Neural cell (in vitro differentiated cells): Measurements from ENCODE around the gene PDCD7. TPM values are rescaled to one million over a fixed set of nuclear protein-coding genes. Genes with fewer than 3 reads are reported as not detected.

Experiments used
- H2AFZ ChIP-seq: fragments of 200-600, 300-800 bp; sonication (generic), shearing (Covaris generic); 2 replicates; pipeline ENCODE4 v1.6.0; 2014; ENCODE audit warnings: low read depth, mild to moderate bottlenecking, antibody characterized with exemption, low read length, moderate library complexity
- H3F3A ChIP-seq: fragments of 200-600 bp; shearing (Covaris generic); 2 replicates; pipeline ENCODE4 v1.6.1; 2016; ENCODE audit warnings: mild to moderate bottlenecking, moderate library complexity, mixed read lengths, antibody characterized with exemption, low read length; ENCODE audit not compliant: insufficient read depth, poor library complexity, severe bottlenecking
- H3K27ac ChIP-seq: fragments of 200-600, 300-800 bp; sonication (generic), shearing (Covaris generic); 2 replicates; pipeline ENCODE4 v1.5.1; 2014; ENCODE audit warnings: mild to moderate bottlenecking, low read length, moderate library complexity
- H3K27me3 ChIP-seq: fragments of 300-800, 200-600 bp; sonication (generic), shearing (Covaris generic); 2 replicates; pipeline ENCODE4 v1.6.0; 2014; ENCODE audit warnings: mild to moderate bottlenecking, low read depth, low read length, moderate library complexity; ENCODE audit not compliant: insufficient read depth
- H3K36me3 ChIP-seq: fragments of 300-800, 200-600 bp; sonication (generic), shearing (Covaris generic); 2 replicates; pipeline ENCODE4 v1.5.1; 2014; ENCODE audit warnings: mild to moderate bottlenecking, antibody characterized with exemption, low read length, moderate library complexity; ENCODE audit not compliant: insufficient read depth
- H3K4me2 ChIP-seq: fragments of 300-800, 200-600 bp; sonication (generic), shearing (Covaris generic); 2 replicates; pipeline ENCODE4 v1.6.0; 2014; ENCODE audit warnings: mild to moderate bottlenecking, low read length
- H3K4me3 ChIP-seq: fragments of 300-800, 200-600 bp; sonication (generic), shearing (Covaris generic); 2 replicates; pipeline ENCODE4 v1.5.1; 2014; ENCODE audit warnings: mild to moderate bottlenecking, low read length, moderate library complexity
- H3K79me2 ChIP-seq: fragments of 200-600 bp; shearing (Covaris generic); replicated peaks from 2 replicates; pipeline ENCODE4 v1.6.0; 2014; ENCODE audit warnings: mild to moderate bottlenecking, low read length, moderate library complexity; ENCODE audit not compliant: insufficient read depth
- H3K9ac ChIP-seq: fragments of 300-800, 200-600 bp; sonication (generic), shearing (Covaris generic); 2 replicates; pipeline ENCODE4 v1.6.1; 2016; ENCODE audit warnings: mild to moderate bottlenecking, low read length, mixed read lengths
- H3K9me2 ChIP-seq: fragments of 200-600 bp; shearing (Covaris generic); 2 replicates; pipeline ENCODE4 v1.6.1; 2016; ENCODE audit warnings: mild to moderate bottlenecking, low read length, mixed read lengths; ENCODE audit not compliant: insufficient read depth
- H3K9me3 ChIP-seq: fragments of 200-600, 300-800 bp; sonication (generic), shearing (Covaris generic); 2 replicates; pipeline ENCODE4 v1.6.1; 2016; ENCODE audit warnings: mild to moderate bottlenecking, mixed run types, low read length, moderate library complexity, mixed read lengths
- H4K20me1 ChIP-seq: fragments of 200-600 bp; shearing (Covaris generic); 2 replicates; pipeline ENCODE4 v1.6.1; 2016; ENCODE audit warnings: mild to moderate bottlenecking, mixed run types; ENCODE audit not compliant: insufficient read depth
- EP300 ChIP-seq: fragments of 450-650 bp; conservative IDR thresholded peaks from 2 replicates; pipeline ENCODE4 v1.6.1; 2014; ENCODE audit warnings: antibody characterized with exemption, mild to moderate bottlenecking, moderate library complexity; ENCODE audit not compliant: poor library complexity, severe bottlenecking
- EZH2 ChIP-seq: fragments of 200-600, 300-800 bp; shearing (Covaris generic), sonication (generic); IDR thresholded peaks from 2 replicates; pipeline ENCODE4 v1.6.1; 2014; ENCODE audit warnings: antibody characterized with exemption, low read length, borderline replicate concordance, mild to moderate bottlenecking; ENCODE audit not compliant: insufficient read depth, poor library complexity, severe bottlenecking
- MXI1 ChIP-seq: fragments of 450-650 bp; conservative IDR thresholded peaks from 2 replicates; pipeline ENCODE4 v1.6.1; 2014; ENCODE audit warnings: antibody characterized with exemption, mild to moderate bottlenecking; ENCODE audit not compliant: poor library complexity, severe bottlenecking
- POLR2AphosphoS5 ChIP-seq: IDR thresholded peaks from 2 replicates; pipeline ENCODE4 v1.6.1; 2012
- RAD21 ChIP-seq: fragments of 450-650 bp; conservative IDR thresholded peaks from 2 replicates; pipeline ENCODE4 v1.6.1; 2014; ENCODE audit warnings: antibody characterized with exemption, mild to moderate bottlenecking, moderate library complexity
- SMC3 ChIP-seq: fragments of 450-650 bp; conservative IDR thresholded peaks from 2 replicates; pipeline ENCODE4 v1.6.1; 2014; ENCODE audit warnings: antibody characterized with exemption, mild to moderate bottlenecking, moderate library complexity; ENCODE audit not compliant: poor library complexity
- TAF1 ChIP-seq: IDR thresholded peaks from 2 replicates; pipeline ENCODE4 v1.6.1; 2012; ENCODE audit warnings: low read depth
- polyA plus RNA-seq: library from polyadenylated mRNA; depleted of rRNA; stranded (reverse); fragments of >200 nt; gene quantifications from 2 replicates; pipeline ENCODE4 v1.2.3, GENCODE V29; 2014
- TF ChIP-seq, protein P1 (sequence below): fragments of 450-650 bp; IDR thresholded peaks from 2 replicates; pipeline ENCODE4 v1.5.1; 2014; ENCODE audit warnings: antibody characterized with exemption, mild to moderate bottlenecking, moderate library complexity; ENCODE audit not compliant: poor library complexity, severe bottlenecking
- TF ChIP-seq, protein P2 (sequence below): IDR thresholded peaks from 2 replicates; pipeline ENCODE4 v1.6.1; 2012; ENCODE audit warnings: borderline replicate concordance

PDCD7 gene
- polyA plus RNA-seq, 1 donor from 2014 or later, result 46.8 TPM

DNA sequence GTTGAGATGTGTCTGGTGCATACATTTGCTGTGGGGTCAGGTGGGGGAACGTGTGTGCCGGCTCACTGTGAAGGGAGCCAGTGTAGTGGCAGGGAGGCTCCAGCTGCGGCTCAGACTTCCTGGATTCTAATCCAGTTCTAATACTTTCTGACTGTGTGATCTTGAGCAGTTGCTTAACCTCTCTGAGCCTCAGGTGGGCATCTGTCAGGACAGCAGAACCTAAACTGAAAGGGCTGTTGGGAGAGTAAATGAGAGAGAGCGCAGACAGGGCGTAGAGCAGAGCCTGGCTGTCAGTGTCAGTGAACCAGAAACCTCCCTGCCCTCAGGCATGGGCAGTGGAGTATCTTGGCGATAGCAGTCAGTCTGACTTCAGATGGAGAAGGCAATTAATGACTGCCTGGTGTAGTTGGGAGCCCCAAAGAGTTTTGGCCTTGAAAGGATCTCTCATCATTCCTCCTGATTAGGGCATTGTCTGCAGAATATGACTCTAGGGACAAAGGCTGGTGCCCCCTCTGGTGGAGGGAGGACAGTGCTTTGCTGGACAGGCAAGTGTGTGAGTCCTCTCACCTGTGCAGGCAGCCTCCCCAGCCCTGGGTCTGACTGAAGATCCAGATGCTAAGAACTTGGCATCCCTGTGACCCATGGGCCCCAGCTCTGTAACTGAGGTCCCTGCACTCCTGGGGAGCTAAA is 47.5 kb downstream of the PDCD7 start:
- H3K4me2 ChIP-seq, result no peak overlapping the region
- no peak overlapping the region for H2AFZ ChIP-seq
- no peak overlapping the region for H3K9ac ChIP-seq
- H3K4me3 ChIP-seq, result no peak overlapping the region
- no peaks in the 10 kb centered on the region for H3K36me3 ChIP-seq
- no peaks in the 10 kb centered on the region for H3K9me2 ChIP-seq
- TF ChIP-seq RAD21, result no peak
- TF ChIP-seq POLR2AphosphoS5, result no peak
- TF ChIP-seq EP300, result no peak
- TF ChIP-seq SMC3, result no peak
- no peak for TF ChIP-seq EZH2
- no peak for TF ChIP-seq TAF1
- TF ChIP-seq MXI1, result no peak
- TF ChIP-seq, protein P1, sequence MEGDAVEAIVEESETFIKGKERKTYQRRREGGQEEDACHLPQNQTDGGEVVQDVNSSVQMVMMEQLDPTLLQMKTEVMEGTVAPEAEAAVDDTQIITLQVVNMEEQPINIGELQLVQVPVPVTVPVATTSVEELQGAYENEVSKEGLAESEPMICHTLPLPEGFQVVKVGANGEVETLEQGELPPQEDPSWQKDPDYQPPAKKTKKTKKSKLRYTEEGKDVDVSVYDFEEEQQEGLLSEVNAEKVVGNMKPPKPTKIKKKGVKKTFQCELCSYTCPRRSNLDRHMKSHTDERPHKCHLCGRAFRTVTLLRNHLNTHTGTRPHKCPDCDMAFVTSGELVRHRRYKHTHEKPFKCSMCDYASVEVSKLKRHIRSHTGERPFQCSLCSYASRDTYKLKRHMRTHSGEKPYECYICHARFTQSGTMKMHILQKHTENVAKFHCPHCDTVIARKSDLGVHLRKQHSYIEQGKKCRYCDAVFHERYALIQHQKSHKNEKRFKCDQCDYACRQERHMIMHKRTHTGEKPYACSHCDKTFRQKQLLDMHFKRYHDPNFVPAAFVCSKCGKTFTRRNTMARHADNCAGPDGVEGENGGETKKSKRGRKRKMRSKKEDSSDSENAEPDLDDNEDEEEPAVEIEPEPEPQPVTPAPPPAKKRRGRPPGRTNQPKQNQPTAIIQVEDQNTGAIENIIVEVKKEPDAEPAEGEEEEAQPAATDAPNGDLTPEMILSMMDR, result no peak
- TF ChIP-seq, protein P2, sequence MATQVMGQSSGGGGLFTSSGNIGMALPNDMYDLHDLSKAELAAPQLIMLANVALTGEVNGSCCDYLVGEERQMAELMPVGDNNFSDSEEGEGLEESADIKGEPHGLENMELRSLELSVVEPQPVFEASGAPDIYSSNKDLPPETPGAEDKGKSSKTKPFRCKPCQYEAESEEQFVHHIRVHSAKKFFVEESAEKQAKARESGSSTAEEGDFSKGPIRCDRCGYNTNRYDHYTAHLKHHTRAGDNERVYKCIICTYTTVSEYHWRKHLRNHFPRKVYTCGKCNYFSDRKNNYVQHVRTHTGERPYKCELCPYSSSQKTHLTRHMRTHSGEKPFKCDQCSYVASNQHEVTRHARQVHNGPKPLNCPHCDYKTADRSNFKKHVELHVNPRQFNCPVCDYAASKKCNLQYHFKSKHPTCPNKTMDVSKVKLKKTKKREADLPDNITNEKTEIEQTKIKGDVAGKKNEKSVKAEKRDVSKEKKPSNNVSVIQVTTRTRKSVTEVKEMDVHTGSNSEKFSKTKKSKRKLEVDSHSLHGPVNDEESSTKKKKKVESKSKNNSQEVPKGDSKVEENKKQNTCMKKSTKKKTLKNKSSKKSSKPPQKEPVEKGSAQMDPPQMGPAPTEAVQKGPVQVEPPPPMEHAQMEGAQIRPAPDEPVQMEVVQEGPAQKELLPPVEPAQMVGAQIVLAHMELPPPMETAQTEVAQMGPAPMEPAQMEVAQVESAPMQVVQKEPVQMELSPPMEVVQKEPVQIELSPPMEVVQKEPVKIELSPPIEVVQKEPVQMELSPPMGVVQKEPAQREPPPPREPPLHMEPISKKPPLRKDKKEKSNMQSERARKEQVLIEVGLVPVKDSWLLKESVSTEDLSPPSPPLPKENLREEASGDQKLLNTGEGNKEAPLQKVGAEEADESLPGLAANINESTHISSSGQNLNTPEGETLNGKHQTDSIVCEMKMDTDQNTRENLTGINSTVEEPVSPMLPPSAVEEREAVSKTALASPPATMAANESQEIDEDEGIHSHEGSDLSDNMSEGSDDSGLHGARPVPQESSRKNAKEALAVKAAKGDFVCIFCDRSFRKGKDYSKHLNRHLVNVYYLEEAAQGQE, result no peak
- no peak overlapping the region for H3K27ac ChIP-seq
- no peaks in the 10 kb centered on the region for H4K20me1 ChIP-seq
- H3K79me2 ChIP-seq, result no peaks in the 10 kb centered on the region
- no peaks in the 10 kb centered on the region for H3K9me3 ChIP-seq
- peaks cover 11% of the 10 kb centered on the region for H3K27me3 ChIP-seq
- no peaks in the 10 kb centered on the region for H3F3A ChIP-seq

DNA sequence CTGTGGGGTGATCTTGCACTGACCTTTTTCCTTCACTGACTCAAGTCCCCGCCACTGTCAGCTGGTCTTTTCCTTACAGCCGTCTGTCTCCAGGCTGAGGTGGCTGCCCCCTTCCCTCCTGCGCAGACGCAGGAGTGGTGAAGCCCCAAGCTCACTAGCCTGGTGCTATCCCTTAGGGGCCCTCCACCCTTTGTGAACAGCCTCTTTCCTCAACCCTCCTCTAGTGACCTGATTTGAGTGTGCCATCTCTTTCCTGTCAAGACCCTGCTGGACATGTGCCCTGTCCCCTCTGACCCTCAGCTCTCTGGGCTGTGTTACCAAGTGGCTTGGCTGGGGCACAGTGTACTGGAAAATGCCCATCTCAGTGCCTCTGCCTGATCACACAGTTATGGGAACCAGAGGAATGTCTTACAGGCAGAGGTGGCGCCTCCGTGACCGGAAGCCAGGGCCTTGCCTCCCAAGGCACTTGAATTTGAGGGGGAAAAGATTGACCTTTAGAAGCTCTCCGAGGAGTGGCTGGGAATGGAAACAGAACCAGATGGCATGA is 48.3 kb downstream of the PDCD7 start:
- no peak for TF ChIP-seq SMC3
- TF ChIP-seq EP300, result no peak
- TF ChIP-seq EZH2, result no peak
- no peak for TF ChIP-seq MXI1
- TF ChIP-seq POLR2AphosphoS5, result no peak
- TF ChIP-seq, protein P1, result no peak
- TF ChIP-seq, protein P2, result no peak
- TF ChIP-seq RAD21, result no peak
- no peak for TF ChIP-seq TAF1
- Histone ChIP-seq H4K20me1 (no peaks in the 10 kb centered on the region), H3K9me3 (no peaks in the 10 kb centered on the region), H3K79me2 (no peaks in the 10 kb centered on the region), H3F3A (no peaks in the 10 kb centered on the region), H3K4me3 (no peak overlapping the region), H2AFZ (no peak overlapping the region), H3K9ac (no peak overlapping the region), H3K4me2 (no peak overlapping the region), H3K27ac (no peak overlapping the region), H3K27me3 (peaks cover 11% of the 10 kb centered on the region), H3K36me3 (no peaks in the 10 kb centered on the region), H3K9me2 (no peaks in the 10 kb centered on the region)
